Activated CD8-positive, alpha-beta memory T cell treated with anti-CD3 and anti-CD28 coated beads for 1 hour (primary cell): ENCODE data around the gene TIMM23.
"Not testable (repeated sequence)": the region's sequence is repeated elsewhere in the genome, so short reads cannot be mapped to it uniquely, and the experiment has no call there.

Experiments used
- DNase-seq, 2 donors: peaks; one replicate each; pipeline ENCODE4 v3.0.0-alpha.2; 2020; ENCODE audit warnings: low read depth in 1 of 2; ENCODE audit errors: extremely low read depth in 1 of 2

Gene TIMM23

GRCh38 chr10:46020344-46020657, 48.0 kb downstream of the TIMM23 start:
- DNase-seq, result no peak

GRCh38 chr10:46022978-46023702, 50.9 kb downstream of the TIMM23 start:
- peak; percentile 44 to 67 for DNase-seq

GRCh38 chr10:46024948-46025347, 52.7 kb downstream of the TIMM23 start:
- DNase-seq, result no peak

- DNase-seq, result no peak
Observed at GRCh38 chr10:46025406-46025805, 53.1 kb downstream of the TIMM23 start.

- no peak for DNase-seq
Observed at GRCh38 chr10:46026106-46026505, 53.8 kb downstream of the TIMM23 start.

GRCh38 chr10:46028584-46029460, 56.5 kb downstream of the TIMM23 start:
- DNase-seq, result peak in 1 of 2 donors; percentile 6

GRCh38 chr10:46029461-46030030, 57.3 kb downstream of the TIMM23 start:
- DNase-seq, result no peak

GRCh38 chr10:46030091-46030937, 58.0 kb downstream of the TIMM23 start, which contains the start of gene NCOA4:
Gene NCOA4, minus strand, starts transcription at chr10:46030623. Its CDS starts 13,943 bp downstream, at chr10:46016680.
- peak; percentile 93 to 97 for DNase-seq

GRCh38 chr10:46031648-46032532, 59.6 kb downstream of the TIMM23 start:
- no peak for DNase-seq

GRCh38 chr10:46033602-46034011, 61.3 kb downstream of the TIMM23 start:
- DNase-seq, result no peak

GRCh38 chr10:46035923-46036849, 63.9 kb downstream of the TIMM23 start:
- DNase-seq, result no peak

- DNase-seq, result no peak
Observed at GRCh38 chr10:46037107-46037825, 65.0 kb downstream of the TIMM23 start.

- no peak for DNase-seq
Observed at GRCh38 chr10:46040004-46040403, 67.7 kb downstream of the TIMM23 start.

GRCh38 chr10:46042527-46042926, 70.2 kb downstream of the TIMM23 start:
- no peak for DNase-seq

GRCh38 chr10:46046261-46046660, 74.0 kb downstream of the TIMM23 start, which contains the start of gene MSMB:
Gene MSMB, minus strand, starts transcription at chr10:46046269. Its CDS starts 32 bp downstream, at chr10:46046237.
- no peak for DNase-seq

- no peak for DNase-seq
Observed at GRCh38 chr10:46048152-46048551, 75.9 kb downstream of the TIMM23 start.

- DNase-seq, result not testable (repeated sequence)
Observed at GRCh38 chr10:46049497-46049831, 77.2 kb downstream of the TIMM23 start.
